Skeletal muscle tissue (tissue), 4 donors: Measurements from ENCODE around the gene PRMT7. TPM values are rescaled to one million over a fixed set of nuclear protein-coding genes. Genes with fewer than 3 reads are reported as not detected.
"Not testable (repeated sequence)": the region's sequence is repeated elsewhere in the genome, so short reads cannot be mapped to it uniquely, and the experiment has no call there.

Source experiments
- H3K27ac ChIP-seq: one replicate; pipeline ENCODE4 v1.7.0; 2013; ENCODE audit warnings: mild to moderate bottlenecking, low read depth, low read length, inconsistent platforms
- H3K27me3 ChIP-seq, 3 donors: one replicate each; pipeline ENCODE4 v1.7.0; 2013; ENCODE audit warnings: low read length in 3 of 3; ENCODE audit not compliant: control insufficient read depth in 3 of 3, insufficient read depth in 3 of 3
- H3K36me3 ChIP-seq, 3 donors: one replicate each; pipeline ENCODE4 v1.7.0; 2013; ENCODE audit warnings: low read length in 3 of 3; ENCODE audit not compliant: control insufficient read depth in 3 of 3, insufficient read depth in 3 of 3
- H3K4me1 ChIP-seq, 3 donors: one replicate each; pipeline ENCODE4 v1.7.0; 2013; ENCODE audit warnings: low read length in 3 of 3, mild to moderate bottlenecking in 3 of 3; ENCODE audit not compliant: control insufficient read depth in 3 of 3, insufficient read depth in 3 of 3
- H3K4me3 ChIP-seq, 3 donors: one replicate each; pipeline ENCODE4 v1.7.0; 2013; ENCODE audit warnings: low read length in 3 of 3
- H3K9ac ChIP-seq, 3 donors: one replicate each; pipeline ENCODE4 v1.7.0; 2013; ENCODE audit warnings: low read length in 3 of 3, mild to moderate bottlenecking in 3 of 3, moderate library complexity in 2 of 3, low read depth in 1 of 3
- H3K9me3 ChIP-seq, 3 donors: one replicate each; pipeline ENCODE4 v1.7.0; 2013; ENCODE audit warnings: low read length in 3 of 3; ENCODE audit not compliant: control insufficient read depth in 3 of 3
- total RNA-seq: library from RNA; depleted of rRNA; stranded (reverse); fragments of >200 nt; gene quantifications from one replicate; pipeline ENCODE4 v1.2.3, GENCODE V29; 2014
- donor health status: Osteomylitis.

Gene PRMT7
- total RNA-seq, 1 donor from 2014 or later, result 49.1 TPM

DNA sequence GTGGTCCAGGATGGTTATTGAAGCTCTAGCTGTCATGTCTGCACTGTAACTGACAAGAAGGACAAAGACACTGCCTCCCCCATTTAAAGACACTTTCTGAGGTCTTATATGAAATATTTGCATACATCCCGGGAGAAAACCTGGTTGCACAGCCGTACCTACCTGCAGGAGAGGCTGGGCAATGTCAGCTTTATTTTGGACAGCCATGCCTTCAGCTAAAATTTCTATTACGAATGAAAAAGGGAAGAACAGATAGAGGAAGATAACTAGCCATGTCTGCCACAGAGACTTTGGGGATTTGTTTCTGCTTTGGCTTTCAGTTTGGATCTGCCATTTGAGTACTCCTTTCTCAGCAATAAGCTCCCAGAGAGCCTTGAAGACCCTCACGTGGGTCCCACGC lies 27.5 kb upstream of the PRMT7 start:
- no peaks in the 10 kb centered on the region for H3K27me3 ChIP-seq
- H3K9me3 ChIP-seq, result no peaks in the 10 kb centered on the region
- H3K4me1 ChIP-seq, result peaks cover 76 to 84% (median 79%) of the 10 kb centered on the region in 3 donors
- H3K36me3 ChIP-seq, result peaks cover 9 to 12% (median 9%) of the 10 kb centered on the region in 3 donors
- H3K9ac ChIP-seq, result peak overlapping the region in 2 of 3 donors; percentile 42 to 63
- peak overlapping the region; percentile 1 to 39 (median 29) for H3K4me3 ChIP-seq
- H3K27ac ChIP-seq, result peak overlapping the region; percentile 79

- H3K27ac ChIP-seq, result peak overlapping the region; percentile 79
Observed at GRCh38 chr16:68283801-68284598, 26.8 kb upstream of the PRMT7 start.

GRCh38 chr16:68284847-68285246 lies 26.0 kb upstream of the PRMT7 start:
- peak overlapping the region; percentile 79 for H3K27ac ChIP-seq
- peak overlapping the region; percentile 28 to 60 (median 55) for H3K9ac ChIP-seq
- H3K4me1 ChIP-seq, result peaks cover 82 to 84% (median 83%) of the 10 kb centered on the region in 3 donors
- no peak overlapping the region for H3K4me3 ChIP-seq
- no peaks in the 10 kb centered on the region for H3K27me3 ChIP-seq
- H3K36me3 ChIP-seq, result peaks cover 9 to 16% (median 9%) of the 10 kb centered on the region in 3 donors
- no peaks in the 10 kb centered on the region for H3K9me3 ChIP-seq

More at GRCh38 chr16:68283801-68284598, 26.8 kb upstream of the PRMT7 start:
- H3K4me3 ChIP-seq, result peak overlapping the region in 1 of 3 donors; percentile 39
- H3K9ac ChIP-seq, result peak overlapping the region in 2 of 3 donors; percentile 60 to 63
- H3K9me3 ChIP-seq, result no peaks in the 10 kb centered on the region
- H3K4me1 ChIP-seq, result peaks cover 79 to 88% (median 80%) of the 10 kb centered on the region in 3 donors
- no peaks in the 10 kb centered on the region for H3K27me3 ChIP-seq
- H3K36me3 ChIP-seq, result peaks cover 9 to 12% (median 9%) of the 10 kb centered on the region in 3 donors

DNA sequence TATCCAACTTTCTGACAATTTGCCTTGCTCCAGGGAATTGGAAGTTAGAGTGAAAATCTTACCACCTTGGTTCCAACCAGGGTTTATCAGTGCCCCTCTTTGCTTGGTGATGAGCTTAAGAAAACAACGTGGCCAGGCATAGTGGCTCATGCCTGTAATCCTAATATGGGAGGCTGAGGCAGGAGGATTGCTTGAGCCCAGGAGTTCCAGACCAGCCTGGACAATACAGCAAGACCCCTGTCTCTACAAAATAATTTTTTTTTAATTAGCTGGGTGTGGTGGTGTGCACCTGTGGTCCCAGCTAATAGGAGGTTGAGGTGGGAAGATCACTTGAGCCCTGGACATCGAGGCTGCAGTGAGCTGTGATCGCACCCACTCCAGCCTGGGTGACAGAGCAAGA lies 25.1 kb upstream of the PRMT7 start:
- peak overlapping the region; percentile 79 for H3K27ac ChIP-seq
- H3K4me1 ChIP-seq, result peaks cover 80 to 82% (median 81%) of the 10 kb centered on the region in 3 donors
- no peaks in the 10 kb centered on the region for H3K27me3 ChIP-seq
- H3K36me3 ChIP-seq, result peaks cover 13 to 23% (median 14%) of the 10 kb centered on the region in 3 donors
- no peak overlapping the region for H3K4me3 ChIP-seq
- H3K9me3 ChIP-seq, result no peaks in the 10 kb centered on the region
- H3K9ac ChIP-seq, result peak overlapping the region in 1 of 3 donors; percentile 34

DNA sequence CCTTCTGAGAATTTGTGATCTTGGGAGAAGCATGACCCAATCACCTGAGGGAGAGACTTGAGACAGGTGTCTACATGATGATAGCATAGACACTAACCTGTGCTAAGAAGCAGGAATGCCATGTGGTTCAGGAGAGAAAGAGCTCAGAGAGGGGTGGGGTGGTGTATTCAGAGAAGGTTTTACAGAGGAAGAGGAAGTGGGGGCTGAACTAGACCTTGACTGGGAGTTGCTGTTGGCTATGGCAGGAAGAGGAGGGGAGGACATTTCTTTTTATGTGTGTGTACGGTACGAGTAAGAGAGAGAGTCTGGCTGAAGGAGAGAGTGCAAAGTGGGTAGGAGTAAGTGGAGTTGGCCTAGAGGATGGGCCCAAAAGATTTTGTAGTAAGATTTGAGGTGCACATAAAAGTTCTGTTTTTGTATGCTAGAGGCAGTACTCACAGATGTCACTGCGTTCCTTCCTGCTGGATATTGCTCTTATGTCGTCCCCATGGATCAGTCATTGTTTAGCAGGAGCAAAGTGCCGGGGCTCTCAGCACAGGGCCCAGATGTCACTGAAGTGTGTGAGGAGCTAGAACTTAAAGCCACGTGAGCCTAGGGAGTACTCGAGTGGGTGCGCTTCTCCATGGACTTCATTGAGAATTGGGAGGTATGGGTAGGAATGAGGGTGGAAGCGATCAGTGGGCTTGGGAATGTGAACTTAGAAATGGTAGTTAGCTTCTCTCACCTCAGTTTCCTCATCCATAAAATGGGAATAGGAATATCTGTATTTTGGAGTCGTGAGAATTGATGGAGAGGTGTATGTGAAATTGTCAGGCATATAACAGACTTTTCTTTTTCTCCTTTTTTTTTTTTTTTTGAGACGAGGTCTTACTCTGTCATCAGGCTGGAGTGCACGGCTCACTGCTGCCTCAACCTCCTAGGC lies 24.4 kb upstream of the PRMT7 start:
- no peak overlapping the region for H3K4me3 ChIP-seq
- peak overlapping the region in 1 of 3 donors; percentile 24 for H3K9ac ChIP-seq
- H3K27ac ChIP-seq, result peak overlapping the region; percentile 79
- no peaks in the 10 kb centered on the region for H3K27me3 ChIP-seq
- peaks cover 17 to 30% (median 21%) of the 10 kb centered on the region in 3 donors for H3K36me3 ChIP-seq
- H3K4me1 ChIP-seq, result peaks cover 78 to 79% (median 78%) of the 10 kb centered on the region in 3 donors
- H3K9me3 ChIP-seq, result no peaks in the 10 kb centered on the region

- H3K9ac ChIP-seq, result peak overlapping the region; percentile 12 to 28 (median 25)
- H3K4me3 ChIP-seq, result peak overlapping the region; percentile 31 to 49 (median 33)
- H3K36me3 ChIP-seq, result peaks cover 23 to 41% (median 32%) of the 10 kb centered on the region in 3 donors
- H3K27me3 ChIP-seq, result no peaks in the 10 kb centered on the region
- H3K9me3 ChIP-seq, result no peaks in the 10 kb centered on the region
- H3K27ac ChIP-seq, result peak overlapping the region; percentile 76
- peaks cover 70 to 76% (median 71%) of the 10 kb centered on the region in 3 donors for H3K4me1 ChIP-seq
Observed at GRCh38 chr16:68287276-68288251, 23.3 kb upstream of the PRMT7 start.

DNA sequence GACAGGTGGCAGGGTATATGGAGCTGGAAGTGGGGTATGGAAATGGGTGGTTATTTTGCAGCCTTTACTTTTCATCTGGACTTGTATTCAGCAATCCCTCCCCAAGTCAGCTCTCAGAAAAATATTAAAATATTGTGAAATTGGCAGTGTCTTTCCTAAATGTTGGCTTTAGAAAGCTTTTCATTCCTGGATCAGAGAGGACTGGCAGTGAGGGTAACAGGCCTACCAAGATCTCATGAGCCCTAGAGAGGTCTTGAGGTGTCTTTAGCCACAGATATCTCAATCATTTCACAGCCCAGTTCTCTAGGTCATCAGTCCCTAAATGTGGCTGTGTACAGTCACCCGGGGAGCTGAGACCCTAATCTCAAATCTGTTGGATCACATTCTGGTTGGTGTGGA lies 22.6 kb upstream of the PRMT7 start:
- H3K27ac ChIP-seq, result peak overlapping the region; percentile 76
- peaks cover 28 to 43% (median 34%) of the 10 kb centered on the region in 3 donors for H3K36me3 ChIP-seq
- H3K9me3 ChIP-seq, result no peaks in the 10 kb centered on the region
- peak overlapping the region in 2 of 3 donors; percentile 31 to 33 for H3K4me3 ChIP-seq
- H3K27me3 ChIP-seq, result no peaks in the 10 kb centered on the region
- peaks cover 63 to 70% (median 64%) of the 10 kb centered on the region in 3 donors for H3K4me1 ChIP-seq
- peak overlapping the region in 1 of 3 donors; percentile 26 for H3K9ac ChIP-seq

DNA sequence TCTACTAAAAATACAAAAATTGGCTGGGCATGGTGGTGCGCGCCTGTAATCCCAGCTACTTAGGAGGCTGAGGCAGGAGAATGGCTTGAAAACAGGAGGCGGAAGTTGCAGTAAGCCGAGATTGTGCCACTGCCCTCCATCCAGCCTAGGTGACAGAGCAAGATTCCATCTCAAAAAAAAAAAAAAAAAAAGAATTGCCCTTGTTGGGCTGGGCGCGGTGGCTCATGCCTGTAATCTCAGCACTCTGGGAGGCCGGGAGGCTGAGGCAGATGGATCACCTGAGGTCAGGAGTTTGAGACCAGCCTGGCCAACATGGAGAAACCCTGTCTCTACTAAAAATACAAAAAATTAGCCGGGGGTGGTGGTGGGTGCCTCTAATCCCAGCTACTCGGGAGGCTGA lies 22.0 kb upstream of the PRMT7 start:
- not testable (repeated sequence) for H3K9me3 ChIP-seq, H3K4me3 ChIP-seq, H3K9ac ChIP-seq, H3K27me3 ChIP-seq
- H3K27ac ChIP-seq, result peak overlapping the region; percentile 76
- peaks cover 58 to 64% (median 59%) of the 10 kb centered on the region in 3 donors for H3K4me1 ChIP-seq
- peaks cover 33 to 48% (median 40%) of the 10 kb centered on the region in 3 donors for H3K36me3 ChIP-seq

DNA sequence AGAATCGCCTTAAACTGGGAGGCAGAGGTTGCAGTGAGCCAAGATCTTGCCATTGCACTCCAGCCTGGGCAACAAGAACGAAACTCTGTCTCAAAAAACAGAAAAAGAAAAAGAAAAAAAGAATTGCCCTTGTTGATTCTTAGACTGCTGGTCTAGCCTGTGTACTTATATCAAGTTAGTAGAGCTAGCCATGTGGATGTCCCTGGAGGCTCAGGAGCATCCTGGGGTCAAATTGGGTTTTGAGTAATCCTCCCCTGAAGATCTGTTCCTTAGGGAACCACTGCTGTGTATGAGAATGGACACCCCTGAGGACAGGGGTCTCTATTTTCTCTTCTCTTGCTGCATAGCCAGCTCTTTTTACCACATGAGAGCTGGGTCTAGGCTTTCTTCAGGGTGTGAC lies 21.6 kb upstream of the PRMT7 start:
- Histone ChIP-seq H3K9ac (peak overlapping the region in 1 of 3 donors; percentile 50), H3K27me3 (no peaks in the 10 kb centered on the region), H3K27ac (peak overlapping the region; percentile 76), H3K4me3 (no peak overlapping the region), H3K9me3 (no peaks in the 10 kb centered on the region), H3K4me1 (peaks cover 54 to 60% (median 55%) of the 10 kb centered on the region in 3 donors), H3K36me3 (peaks cover 36 to 51% (median 41%) of the 10 kb centered on the region in 3 donors)
